Stimulated activated CD4-positive, alpha-beta T cell treated with anti-CD3 and anti-CD28 coated beads, Interleukin-4, amount 100 ng/mL, for 24 hours (primary cell): ENCODE data around the gene PRELID2.
A peak's percentile ranks its signal among the peaks of the same experiment; 100 is the strongest.
"Not testable (repeated sequence)": the region's sequence is repeated elsewhere in the genome, so short reads cannot be mapped to it uniquely, and the experiment has no call there.

Experiments
- DNase-seq: peaks from one replicate; pipeline ENCODE4 v3.0.0-alpha.2; 2020

Gene PRELID2

DNA sequence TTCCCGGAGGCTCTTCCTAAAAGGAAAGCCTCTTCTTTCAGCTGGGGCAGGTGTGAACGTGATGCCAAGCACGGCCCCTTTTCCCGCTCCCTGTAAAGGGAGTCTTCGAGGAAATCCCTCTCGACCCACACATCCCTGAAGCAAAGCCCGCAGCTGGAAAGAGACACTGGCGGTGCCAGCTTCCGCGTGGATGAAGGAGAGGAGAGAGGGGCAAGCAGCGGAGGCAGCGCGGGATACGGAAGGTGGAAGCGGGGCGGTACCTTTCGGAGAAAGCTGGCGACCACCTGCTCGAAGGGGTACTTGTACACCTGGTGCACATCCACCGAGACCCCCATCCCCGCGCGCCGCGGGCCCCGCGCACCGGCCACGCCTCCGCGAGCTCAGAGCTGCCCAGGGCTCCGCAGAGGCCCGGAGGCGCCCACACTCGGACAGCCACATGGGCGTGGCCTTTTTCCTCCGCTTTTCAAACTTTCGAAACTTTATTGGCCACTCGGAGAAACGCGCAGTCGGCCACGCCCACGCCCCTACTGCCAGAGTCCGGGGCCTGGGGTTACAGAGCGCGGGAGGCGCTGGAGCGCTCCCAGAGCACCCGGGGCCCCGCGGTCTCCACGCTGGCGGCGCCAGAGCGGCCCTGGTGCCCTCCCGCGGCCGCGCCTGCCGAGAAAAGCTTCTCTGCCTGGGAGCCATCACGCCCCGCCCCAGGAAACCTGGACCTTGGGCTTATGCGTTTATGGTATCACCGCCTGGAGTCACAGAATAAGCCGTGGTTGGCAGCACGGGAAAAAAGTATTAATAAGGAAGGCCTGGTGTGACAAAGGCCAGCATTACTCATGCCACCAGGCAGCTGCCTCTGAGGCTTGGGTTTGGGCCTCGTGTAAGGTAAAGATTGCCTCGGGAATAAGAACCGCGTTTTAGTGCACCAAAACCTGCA is at the start of gene PRELID2:
Gene PRELID2, minus strand, starts transcription at position 426 of the 931 bp plus-strand sequence. Its CDS starts 91 bp downstream, at position 335.
- peak; percentile 37 for DNase-seq

DNA sequence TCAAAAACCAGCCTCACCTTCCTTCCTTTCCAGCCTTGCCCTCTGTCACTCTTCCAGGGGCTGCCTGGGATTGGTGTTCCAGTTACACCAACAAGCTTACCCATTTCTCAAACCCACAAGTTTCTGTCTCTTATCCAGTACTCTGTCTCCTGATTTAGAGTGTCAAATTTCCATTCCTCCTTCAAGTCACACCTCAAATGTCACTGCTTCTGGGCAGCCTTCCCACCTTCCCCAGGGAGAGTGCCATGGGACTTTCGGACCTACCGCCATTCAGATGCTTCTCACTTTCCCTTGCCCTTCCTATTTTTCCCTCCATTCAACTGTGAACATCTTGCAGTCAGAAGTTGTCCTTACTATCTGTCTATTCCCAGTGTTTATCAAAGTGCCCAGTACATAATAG is 39.6 kb upstream of the PRELID2 start:
- DNase-seq, result no peak

DNA sequence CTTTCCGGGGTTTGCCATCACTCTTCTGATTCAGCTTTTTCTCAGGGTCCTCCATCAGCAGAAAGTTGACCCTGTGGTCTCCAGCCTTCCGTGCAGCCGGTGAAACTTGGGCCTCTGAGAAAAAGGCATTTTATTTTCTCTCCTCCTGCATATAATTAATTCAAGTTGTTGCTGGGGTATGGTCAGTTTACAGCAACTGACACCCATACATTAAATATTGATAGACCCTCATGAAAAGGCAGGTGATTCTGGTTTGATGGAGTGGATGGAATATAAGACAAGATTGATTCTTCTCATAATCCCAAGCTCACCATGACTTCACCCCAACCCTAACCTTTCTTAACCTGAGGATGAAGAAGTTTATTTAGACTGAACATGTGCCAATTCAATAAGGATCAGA is 37.8 kb upstream of the PRELID2 start, which contains the start of gene GRXCR2:
Gene GRXCR2, minus strand, starts transcription at position 101 of the 400 bp plus-strand sequence. Its CDS starts 46 bp downstream, at position 55.
- no peak for DNase-seq

DNA sequence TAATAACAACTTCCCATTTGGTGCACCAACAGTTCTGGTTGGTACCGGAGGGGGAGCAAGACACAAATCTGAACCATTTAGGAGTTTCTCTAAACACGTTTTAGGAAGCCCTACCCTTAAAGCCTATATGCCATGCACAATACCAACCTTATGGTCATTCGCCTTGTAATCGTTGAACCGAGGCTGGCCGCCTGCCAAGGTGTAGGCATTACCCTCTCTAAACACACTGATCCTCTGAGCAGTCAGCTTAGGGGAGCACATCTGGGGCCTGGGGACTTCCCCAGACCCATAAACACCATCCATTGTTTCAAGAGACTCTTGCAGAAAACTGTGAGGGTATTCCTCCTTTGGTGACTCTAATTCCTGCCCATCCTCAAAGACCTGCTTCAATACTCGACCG is 37.3 kb upstream of the PRELID2 start:
- DNase-seq, result no peak

DNA sequence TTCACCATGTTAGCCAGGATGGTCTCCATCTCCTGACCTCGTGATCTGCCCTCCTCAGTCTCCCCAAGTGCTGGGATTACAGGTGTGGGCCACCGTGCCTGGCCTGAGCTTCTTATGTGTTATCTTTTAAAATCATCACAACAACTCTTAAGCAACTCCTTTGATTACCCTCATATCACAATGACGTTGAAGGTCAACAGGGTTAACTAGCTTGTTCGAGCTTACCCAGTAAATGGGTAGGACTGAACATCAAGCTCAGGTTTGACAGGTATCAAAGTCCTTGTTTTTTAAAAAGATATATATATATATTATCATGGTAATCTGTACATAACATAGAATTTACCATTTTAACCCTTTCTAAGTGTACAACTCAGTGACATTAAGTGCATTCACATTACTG is 34.6 kb upstream of the PRELID2 start:
- DNase-seq, result no peak

DNA sequence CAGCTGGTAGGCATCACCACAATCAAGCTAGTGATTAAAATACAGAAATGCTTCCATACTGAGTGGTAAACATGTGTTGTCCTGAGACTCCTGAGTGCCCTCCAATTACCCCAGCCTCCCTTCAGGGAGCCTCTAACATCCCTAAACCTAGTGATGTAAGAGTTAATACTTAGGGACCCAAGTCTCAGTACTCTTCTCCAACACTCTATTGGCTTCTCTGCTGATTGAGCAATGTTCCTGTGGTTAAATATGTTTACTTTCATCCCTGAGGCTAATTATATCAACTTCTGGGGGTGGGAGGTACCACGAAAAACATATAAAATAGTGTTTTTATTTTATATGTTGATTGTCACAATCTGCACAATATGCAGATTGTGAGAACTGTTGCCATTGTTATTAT is 32.7 kb upstream of the PRELID2 start:
- DNase-seq, result no peak

DNA sequence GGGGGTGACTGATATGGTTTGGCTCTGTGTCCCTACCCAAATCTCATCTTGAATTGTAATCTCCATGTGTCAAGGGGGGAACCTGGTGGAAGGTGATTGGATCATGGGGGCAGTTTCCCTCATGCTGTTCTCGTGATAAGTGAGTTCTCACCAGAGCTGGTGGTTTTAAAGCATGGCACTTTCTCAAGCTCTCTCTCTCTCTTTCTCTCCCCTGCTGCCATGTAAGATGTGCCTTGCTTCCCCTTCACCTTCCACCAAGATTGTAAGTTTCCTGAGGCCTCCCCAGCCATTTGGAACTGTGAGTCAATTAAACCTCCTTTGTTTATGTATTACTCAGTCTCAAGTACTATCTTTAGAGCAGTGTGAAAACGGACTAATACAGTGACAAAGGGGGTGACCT is 29.3 kb upstream of the PRELID2 start:
- DNase-seq, result not testable (repeated sequence)

DNA sequence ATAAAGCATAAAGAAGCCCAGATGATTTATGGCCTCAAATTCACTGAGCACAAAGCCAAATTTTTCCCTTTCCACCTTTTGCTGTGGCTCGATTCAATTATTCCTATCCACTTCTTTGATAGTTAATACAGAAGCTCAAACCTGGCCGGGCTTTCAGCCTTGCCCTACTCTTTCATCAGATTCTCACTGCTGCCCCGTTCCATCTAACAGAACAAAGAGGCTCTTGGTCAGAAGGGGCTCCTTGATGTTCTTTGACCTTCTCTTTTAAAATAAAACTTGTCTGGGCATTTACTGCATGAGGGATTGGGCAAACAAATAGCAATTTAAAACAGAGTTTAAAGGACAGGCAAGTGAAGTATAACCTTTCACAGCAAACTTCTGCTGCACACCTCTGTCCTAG is 27.9 kb upstream of the PRELID2 start:
- DNase-seq, result no peak

DNA sequence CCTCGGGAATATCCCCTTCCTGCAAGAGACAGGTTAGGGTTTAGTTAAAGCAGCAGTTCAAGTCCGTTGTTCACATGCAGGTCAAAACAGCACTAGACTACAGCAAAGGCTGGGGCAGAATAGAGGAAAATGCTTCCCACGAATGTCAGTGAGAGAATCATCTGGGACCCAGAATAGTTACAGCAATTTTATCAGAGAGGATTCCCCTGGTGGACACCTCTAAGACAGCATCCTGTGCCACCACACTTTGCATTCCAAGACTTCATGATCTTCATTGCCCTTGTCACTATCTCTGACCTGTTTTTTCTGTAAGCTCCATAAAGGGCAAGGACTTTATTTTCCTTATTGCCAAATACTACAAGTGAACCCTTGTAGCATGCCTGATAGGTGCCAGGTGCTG is 24.8 kb upstream of the PRELID2 start:
- DNase-seq, result no peak

DNA sequence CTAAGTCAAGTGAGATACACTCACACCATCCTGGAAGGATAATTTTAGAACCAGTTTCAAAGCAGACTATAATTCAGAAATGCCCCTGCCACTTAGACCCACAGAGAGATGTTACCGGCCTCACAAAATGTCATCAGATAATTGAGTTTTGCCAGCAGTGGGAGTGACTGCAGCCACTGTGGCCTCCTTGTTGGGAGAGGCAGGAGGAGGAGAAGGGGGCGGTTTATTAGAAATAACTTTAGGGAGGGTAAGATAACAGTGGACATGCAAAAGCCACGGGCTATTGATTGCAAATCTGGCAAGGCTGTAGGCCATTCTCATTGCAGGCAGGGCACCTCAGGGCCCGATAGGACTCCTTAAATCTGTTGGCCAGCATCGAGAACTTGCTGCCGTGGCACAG is 24.3 kb upstream of the PRELID2 start:
- no peak for DNase-seq

DNA sequence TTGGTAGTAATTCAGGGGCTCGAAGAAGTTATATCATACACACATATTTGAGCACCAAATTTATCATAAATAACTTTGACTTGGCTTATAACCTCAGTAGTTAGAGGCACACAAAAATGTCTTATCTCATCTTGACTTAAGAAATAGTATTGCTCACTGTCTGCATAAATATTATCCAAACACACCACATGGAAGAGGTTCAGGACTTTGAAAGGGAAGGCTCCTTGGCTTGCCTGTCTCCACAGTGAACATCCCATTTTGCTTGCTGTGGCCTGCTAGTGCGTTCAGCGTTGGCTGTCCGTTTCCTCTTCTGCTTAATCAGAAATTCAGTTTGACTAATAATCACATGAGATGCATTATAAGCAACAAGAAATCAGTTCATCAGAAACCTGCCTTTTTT is 23.8 kb upstream of the PRELID2 start:
- DNase-seq, result no peak

DNA sequence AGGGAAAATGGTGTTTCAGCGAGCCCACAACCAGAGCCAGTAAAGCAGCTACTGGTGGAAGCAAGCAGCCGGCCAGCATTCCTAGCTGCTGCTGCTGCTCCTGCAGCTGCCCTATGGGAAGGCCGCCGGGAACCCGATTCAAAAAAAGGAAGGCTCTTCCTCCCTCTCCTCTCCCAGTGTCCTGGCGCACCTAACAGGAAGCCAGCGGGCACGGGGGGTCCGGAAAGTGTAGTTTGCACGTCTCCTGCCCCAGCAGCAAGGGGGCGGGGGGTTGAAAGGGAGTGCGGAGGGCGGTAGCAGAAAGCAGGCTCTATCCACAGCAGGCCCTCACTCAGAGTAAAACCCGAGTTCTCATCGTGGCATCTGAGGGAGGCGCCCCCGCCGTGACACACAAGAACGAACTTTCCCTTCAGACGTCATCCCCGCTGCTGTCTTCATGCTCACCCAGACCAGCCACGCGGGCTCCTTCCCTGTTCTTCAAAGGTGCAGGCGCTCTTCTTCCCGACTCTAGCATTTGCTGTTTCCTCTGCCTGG is 21.2 kb upstream of the PRELID2 start:
- DNase-seq, result peak; percentile 6

DNA sequence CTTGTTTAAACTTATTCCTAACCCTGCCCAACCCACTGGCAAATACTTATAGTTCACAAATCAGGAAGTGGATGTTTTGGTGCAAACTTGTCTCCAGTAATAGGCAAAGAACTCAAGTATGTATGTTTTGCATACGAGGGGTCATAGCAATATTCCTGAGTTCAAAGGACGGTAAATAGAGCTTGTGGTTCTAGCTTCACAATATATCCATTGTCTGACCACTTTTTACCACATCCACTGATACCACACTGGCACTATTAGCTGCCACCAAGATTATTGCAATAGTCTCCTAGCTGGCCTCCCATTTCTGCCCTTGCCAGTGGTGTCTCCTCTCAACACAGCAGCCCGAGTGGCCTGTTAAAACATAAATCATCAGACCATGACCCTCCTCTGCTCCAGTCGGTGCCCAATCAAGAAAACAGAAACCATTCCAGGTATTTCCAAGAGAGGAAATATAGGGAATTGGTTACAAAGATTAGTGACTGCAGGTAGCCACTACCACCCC is 20.7 kb upstream of the PRELID2 start:
- DNase-seq, result no peak

DNA sequence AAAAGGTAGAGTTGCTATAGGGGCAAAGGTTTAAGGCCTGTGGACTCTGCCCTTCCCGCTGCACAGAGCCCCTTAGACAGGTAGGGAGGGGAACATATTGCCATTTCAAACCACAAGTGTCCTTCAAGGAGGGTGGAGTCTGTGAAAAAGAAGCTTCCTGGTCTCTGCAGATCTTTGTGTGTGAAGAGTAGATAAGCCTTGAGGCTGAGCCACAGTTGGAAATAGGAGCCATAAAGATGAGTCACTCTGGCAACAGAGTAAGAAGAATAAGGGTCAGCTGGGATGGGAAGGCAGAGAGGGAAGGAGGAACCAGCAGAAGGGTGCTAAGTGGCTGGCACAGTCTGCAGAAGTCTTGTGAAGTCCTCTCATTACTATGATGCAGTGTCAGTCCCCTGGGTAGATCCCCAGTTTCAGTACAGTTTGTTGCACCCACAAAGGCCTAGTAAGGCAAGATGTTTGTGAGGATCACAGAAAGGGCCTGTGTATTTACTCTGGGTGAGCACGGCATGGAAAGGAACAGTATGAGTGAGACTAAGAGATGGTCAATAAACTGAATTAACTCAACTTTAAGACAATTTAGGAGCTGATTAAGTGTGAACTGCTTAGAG is 19.6 kb upstream of the PRELID2 start:
- no peak for DNase-seq

DNA sequence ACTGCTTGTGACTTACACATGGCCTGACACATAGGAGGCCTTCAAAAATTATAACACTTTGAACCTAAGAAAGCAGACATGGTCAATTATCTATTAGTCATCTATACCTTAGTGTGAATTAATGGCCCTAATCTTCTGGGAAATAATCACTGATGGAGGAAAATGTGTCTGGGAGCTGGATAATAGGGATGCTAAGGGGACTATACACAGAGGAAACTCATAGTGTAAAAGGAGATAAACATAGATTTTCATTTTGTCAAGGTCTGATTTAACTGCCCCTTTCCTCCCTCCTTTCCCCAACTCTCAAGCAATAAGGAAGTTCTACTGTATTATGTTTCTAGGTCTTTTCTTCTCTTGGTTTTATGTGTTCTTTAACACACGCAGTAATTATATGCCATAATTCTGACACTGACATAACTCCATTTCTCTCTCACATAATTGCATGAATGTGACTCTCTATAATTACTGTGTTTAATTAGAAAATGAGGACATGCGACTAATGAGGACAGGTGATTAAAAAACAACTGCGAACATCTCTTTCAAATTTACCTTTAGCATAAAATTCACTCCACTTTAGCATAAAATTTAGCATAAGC is 18.7 kb upstream of the PRELID2 start:
- DNase-seq, result no peak

DNA sequence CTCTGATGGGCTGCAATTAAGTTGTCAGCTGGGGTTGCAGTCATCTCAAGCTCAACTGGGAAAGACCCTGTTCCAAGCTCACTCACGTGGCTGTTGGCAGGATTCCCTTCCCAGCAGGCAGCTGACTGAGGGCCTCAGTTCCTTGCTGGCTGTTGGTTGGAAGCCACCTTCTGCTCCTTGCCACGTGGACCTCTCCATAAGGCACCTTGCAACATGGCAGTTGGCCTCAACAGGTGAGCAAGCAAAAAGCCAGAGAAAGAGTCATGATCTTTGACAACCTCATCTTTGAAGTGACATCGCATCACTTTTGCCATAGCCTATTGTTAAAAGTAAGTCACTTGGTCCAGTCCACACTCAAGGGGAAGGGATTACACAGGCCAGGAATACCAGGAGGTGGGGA is 17.8 kb upstream of the PRELID2 start:
- DNase-seq, result no peak

DNA sequence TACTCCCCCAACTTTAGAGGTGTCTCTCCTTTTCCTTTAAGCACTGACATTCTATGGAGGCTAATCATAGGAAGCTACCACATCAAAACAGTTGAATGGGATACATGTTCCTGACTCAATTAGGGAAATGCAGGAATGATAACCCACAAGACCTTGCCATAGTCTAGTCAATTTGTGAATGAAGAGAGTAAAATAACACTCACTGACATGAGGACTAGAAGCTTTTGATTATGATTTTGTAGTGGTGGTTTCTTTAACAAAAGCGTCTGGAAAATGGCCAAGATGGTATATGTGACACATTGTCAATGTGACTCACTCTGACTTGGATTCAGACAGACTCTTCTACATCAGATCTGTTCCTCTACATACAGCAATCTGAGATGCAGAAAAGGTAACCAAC is 13.7 kb upstream of the PRELID2 start:
- DNase-seq, result no peak

DNA sequence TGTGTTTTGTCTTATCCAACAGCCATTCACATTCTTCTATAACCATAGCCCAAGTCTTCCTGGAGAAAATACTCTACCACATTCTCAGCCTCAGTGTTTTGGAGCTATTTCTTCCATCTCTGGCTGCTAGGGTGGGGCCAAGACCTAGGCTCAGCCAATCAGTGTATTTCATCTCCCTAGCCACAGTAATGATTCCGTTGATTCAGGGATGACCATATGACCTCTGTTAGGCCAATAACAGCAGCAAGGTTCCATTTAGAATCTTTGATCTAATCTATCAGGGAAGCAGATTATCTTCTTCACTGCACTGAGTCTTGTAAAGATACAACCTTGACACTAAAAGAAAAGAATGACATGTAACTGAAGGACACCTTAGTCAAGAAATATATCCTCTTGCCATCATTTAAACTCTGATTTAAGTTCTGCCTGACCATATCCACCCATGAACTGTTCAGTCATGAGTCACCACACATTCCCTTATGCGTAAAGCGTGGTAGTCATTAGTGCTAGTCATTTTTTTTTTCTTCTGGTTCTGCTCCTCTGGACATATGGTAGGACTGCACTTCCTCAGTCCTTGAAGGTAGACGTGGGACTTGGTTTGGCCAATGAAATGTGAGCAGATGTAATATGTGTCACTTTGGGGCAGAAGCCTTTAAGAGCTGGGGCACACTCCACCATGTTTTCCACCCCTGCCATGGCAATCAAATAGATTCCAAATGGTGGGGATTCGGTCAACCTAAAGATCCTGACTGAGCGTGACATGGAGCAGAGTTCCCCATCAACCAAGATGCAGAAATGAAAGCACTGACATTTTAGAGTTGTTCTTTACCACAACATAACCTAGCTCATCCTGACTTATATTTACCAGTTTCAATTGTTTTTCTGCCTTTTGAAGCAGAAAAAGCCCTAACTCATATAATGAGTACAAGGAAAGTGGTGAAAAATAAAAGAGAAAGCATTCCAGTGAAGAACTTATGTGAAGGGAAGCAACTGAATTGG is 12.7 kb upstream of the PRELID2 start:
- no peak for DNase-seq

DNA sequence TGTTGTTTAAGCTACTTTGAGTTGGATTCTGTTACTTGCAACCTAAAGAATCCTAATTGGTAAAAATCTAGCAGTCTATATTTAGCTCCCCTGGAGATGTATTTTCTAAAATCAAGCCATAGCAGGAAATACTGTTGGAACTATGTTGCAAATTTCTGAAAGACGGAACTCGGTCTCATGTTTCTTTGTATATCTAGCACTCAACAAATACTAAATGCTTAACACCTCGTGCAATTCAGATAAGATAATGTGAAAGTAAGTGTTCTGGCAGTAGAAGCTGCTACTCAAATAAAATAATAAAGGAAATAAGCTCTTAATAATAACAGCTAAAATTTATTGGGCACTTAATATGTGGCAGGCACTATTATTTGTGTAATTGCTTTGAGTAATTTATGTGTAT is 10.9 kb upstream of the PRELID2 start:
- no peak for DNase-seq

DNA sequence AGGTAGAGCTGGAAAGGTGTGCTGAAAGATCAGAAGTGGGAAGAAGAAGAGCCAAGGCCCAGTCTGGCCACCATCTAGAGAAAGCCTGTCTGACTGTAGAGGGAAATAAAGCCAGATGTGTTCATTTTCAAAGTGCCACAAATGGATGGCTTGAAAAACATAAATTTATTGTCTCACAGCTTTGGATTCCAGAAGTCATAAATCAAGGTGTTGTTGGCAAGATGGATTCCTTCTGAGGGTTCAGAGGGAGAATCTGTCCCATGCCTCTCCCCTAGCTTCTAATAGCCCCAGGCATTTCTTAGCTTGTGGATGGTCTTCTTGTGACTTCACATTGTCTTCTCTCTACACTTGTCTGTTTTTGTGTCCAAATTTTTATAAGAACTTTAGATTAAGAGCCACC is 6.2 kb upstream of the PRELID2 start:
- no peak for DNase-seq

DNA sequence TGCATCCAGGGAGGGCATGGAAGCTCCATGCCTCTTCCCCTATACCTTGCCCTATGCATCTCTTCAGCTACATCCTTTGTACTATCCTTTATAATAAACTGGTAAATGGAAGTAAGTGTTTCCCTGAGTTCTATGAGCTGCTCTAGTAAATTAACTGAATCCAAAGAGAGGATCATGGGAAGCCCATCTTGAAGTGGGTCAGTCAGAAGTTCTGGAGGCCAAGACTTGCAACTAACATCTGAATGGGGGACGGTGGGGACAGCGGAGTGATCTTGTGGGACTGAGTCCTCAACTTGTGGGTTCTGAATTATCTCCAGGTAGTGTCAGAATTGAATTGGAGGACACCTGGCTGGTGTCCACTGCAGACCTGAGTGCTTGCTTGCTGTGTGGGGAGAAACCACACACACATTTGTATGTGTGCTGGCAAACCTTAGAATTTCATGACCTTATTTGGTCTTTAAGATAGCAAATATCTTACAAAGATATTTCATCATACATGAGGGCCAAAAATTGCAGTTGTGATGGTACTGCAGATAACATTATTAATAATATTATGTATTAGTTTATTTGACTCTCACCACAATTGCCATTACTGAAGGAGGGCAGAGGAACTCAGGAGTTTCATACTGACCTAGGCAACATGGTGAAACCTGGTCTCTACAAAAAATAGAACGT is 5.5 kb upstream of the PRELID2 start:
- no peak for DNase-seq

DNA sequence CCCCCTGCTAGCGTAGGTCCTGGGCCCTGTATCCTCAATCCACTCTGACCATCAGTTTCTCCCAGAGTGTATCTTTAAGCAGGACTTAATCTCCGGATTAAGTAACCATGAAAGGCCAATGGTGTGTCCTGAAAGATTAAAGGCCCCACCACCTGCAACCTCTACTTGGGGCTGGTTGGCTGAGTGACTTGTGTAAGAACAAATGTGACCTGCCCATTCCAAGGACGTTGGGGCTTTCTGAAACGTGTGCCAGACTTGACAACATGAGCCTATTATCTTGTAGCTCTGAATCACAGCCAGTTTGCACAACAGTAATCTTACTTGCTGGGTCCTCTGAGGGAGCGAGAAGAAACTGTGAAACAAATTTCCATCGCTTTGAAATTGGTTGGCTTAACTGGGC is 3.1 kb upstream of the PRELID2 start:
- no peak for DNase-seq
